ENCODE data around the gene SLC7A11.

Gene SLC7A11

DNA sequence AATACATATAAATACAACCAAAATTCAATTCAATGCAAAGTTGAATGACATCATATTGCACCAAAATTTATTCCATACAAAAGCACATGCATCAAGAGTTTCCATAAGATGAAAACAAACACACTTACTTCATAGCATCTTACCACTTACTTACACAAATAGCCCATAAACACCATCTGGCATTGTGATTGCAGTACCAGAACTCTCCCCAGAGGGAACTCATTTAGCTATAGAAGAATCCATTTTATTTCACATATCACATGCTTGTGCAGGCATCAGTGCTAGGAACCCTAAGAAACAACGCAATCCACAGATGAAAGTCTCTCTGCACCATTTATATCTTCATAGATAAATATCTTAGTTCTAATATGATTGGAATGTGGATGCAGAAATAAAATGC lies 77.9 kb downstream of the SLC7A11 start:
- H3K4me1 ChIP-seq: peaks cover 3% of the 10 kb centered on the region
- DNase-seq: no peak
- TF ChIP-seq, protein P1, sequence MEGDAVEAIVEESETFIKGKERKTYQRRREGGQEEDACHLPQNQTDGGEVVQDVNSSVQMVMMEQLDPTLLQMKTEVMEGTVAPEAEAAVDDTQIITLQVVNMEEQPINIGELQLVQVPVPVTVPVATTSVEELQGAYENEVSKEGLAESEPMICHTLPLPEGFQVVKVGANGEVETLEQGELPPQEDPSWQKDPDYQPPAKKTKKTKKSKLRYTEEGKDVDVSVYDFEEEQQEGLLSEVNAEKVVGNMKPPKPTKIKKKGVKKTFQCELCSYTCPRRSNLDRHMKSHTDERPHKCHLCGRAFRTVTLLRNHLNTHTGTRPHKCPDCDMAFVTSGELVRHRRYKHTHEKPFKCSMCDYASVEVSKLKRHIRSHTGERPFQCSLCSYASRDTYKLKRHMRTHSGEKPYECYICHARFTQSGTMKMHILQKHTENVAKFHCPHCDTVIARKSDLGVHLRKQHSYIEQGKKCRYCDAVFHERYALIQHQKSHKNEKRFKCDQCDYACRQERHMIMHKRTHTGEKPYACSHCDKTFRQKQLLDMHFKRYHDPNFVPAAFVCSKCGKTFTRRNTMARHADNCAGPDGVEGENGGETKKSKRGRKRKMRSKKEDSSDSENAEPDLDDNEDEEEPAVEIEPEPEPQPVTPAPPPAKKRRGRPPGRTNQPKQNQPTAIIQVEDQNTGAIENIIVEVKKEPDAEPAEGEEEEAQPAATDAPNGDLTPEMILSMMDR (IDR thresholded peaks at IDR 0.05; ENCODE audit: low read depth, low read length): no peak
- H3K9me3 ChIP-seq: no peaks in the 10 kb centered on the region
- no peak overlapping the region for H3K4me3 ChIP-seq (ENCODE audit: low read depth, low read length)
- H3K27me3 ChIP-seq: no peaks in the 10 kb centered on the region
- H3K36me3 ChIP-seq: no peaks in the 10 kb centered on the region

- no peaks in the 10 kb centered on the region for H3K27me3 ChIP-seq
These were observed 79.0 kb downstream of the SLC7A11 start for GRCh38 chr4:138163171-138163570.

GRCh38 chr4:138162259-138162658 lies 79.9 kb downstream of the SLC7A11 start:
- Histone ChIP-seq H3K27me3 (no peaks in the 10 kb centered on the region), H3K4me3 (ENCODE audit: low read depth, low read length) (no peak overlapping the region), H3K36me3 (no peaks in the 10 kb centered on the region), H3K9me3 (no peaks in the 10 kb centered on the region), H3K4me1 (peaks cover 6% of the 10 kb centered on the region)
- TF ChIP-seq, protein P1 (IDR thresholded peaks at IDR 0.05; ENCODE audit: low read depth, low read length): no peak
- DNase-seq: no peak

More at GRCh38 chr4:138163171-138163570, 79.0 kb downstream of the SLC7A11 start:
- DNase-seq: no peak
- Histone ChIP-seq H3K9me3 (no peaks in the 10 kb centered on the region), H3K36me3 (no peaks in the 10 kb centered on the region), H3K4me1 (peaks cover 3% of the 10 kb centered on the region), H3K4me3 (ENCODE audit: low read depth, low read length) (no peak overlapping the region)
- TF ChIP-seq, protein P1 (IDR thresholded peaks at IDR 0.05; ENCODE audit: low read depth, low read length): no peak

DNA sequence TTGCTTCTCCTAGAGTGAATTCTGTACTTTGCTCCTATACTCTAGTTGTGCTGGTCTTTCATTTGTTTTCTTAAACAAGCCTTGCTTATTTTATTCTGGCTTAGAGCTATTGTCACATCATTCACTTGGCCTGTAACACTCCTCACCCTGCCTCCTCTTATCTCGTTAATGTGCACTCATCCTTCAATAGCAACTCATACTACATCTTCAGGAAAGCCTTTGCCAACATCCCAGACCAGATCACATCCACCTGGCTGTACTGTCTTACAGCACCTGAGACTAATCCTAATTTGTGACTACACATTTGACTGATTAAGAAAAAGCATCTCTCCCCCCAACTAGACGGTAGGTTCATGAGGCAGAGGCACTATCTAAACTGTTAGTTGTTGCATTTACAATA lies 80.8 kb downstream of the SLC7A11 start:
- no peaks in the 10 kb centered on the region for H3K9me3 ChIP-seq
- H3K36me3 ChIP-seq: no peaks in the 10 kb centered on the region
- peaks cover 12% of the 10 kb centered on the region for H3K4me1 ChIP-seq
- TF ChIP-seq, protein P1 (IDR thresholded peaks at IDR 0.05; ENCODE audit: low read depth, low read length): no peak
- no peaks in the 10 kb centered on the region for H3K27me3 ChIP-seq
- H3K4me3 ChIP-seq (ENCODE audit: low read depth, low read length): no peak overlapping the region
- no peak for DNase-seq

- H3K4me3 ChIP-seq (ENCODE audit: low read depth, low read length): no peak overlapping the region
- peaks cover 15% of the 10 kb centered on the region for H3K4me1 ChIP-seq
- H3K9me3 ChIP-seq: no peaks in the 10 kb centered on the region
- no peaks in the 10 kb centered on the region for H3K27me3 ChIP-seq
- no peaks in the 10 kb centered on the region for H3K36me3 ChIP-seq
- DNase-seq: no peak
- TF ChIP-seq, protein P1 (IDR thresholded peaks at IDR 0.05; ENCODE audit: low read depth, low read length): no peak
These were observed 83.3 kb downstream of the SLC7A11 start for GRCh38 chr4:138158746-138159297.

DNA sequence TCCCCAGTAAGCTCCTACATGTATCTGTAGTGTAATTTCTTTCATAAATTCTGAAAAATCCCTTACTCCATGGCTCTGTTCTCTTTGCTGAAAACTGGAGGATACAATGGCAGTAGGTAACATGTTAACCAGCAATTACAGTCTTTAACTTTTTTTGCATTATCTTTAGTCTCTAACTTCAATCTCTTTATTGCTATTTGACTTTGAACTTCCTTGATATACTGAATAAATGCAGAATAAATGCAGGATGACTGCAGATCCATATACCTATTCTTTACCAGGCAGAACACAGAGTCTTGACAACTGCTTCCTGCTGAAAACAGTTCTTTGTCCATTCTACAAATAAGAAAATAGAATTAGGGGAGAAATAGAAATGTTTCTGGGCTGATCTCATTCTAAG lies 101.3 kb downstream of the SLC7A11 start:
- H3K27me3 ChIP-seq: no peaks in the 10 kb centered on the region
- no peaks in the 10 kb centered on the region for H3K9me3 ChIP-seq
- no peak overlapping the region for H3K4me3 ChIP-seq (ENCODE audit: low read depth, low read length)
- no peaks in the 10 kb centered on the region for H3K36me3 ChIP-seq
- TF ChIP-seq, protein P1 (IDR thresholded peaks at IDR 0.05; ENCODE audit: low read depth, low read length): no peak
- DNase-seq: no peak
- H3K4me1 ChIP-seq: no peaks in the 10 kb centered on the region
